IMR-90 (cell line): ENCODE measurements around the gene ZKSCAN1. TPM values are rescaled to one million over a fixed set of nuclear protein-coding genes. Genes with fewer than 3 reads are reported as not detected.
A peak's percentile ranks its signal among the peaks of the same experiment; 100 is the strongest.

Experiments used
- ATAC-seq: fragments of 200-7000 bp; cut with Tn5 transposase; 2 replicates; pipeline ENCODE4 v1.9.1; 2020; ENCODE audit warnings: low read depth, mild to moderate bottlenecking, moderate library complexity
- BruUV-seq: library from RNA; stranded (reverse); fragments of 400-500 nt; replicated peaks from 2 replicates; lab custom pipeline; 2021; lab: Mats Ljungman, UMichigan
- CTCF ChIA-PET: fragments of 300-600 bp; formaldehyde crosslinking; extraction: SDS; loops from one replicate; lab custom pipeline; 2021; ENCODE audit warnings: antibody characterized with exemption; lab: Yijun Ruan, JAX
- POLR2A ChIA-PET: fragments of 300-600 bp; sonication (Branson Sonifier 250); formaldehyde crosslinking; loops from one replicate; lab custom pipeline; 2022; ENCODE audit warnings: antibody characterized with exemption; ENCODE audit not compliant: unreplicated experiment; lab: Charles Lee
- DNase-seq: peaks from one replicate; pipeline ENCODE4 v3.0.0; 2013
- H2AFZ ChIP-seq: replicated peaks from 2 replicates; pipeline ENCODE3; 2013; ENCODE audit warnings: low read length, mild to moderate bottlenecking; ENCODE audit not compliant: poor library complexity
- H2AK5ac ChIP-seq: 2 replicates; pipeline ENCODE4 v1.6.1; 2013; ENCODE audit warnings: low read depth, low read length, inconsistent platforms
- H2AK9ac ChIP-seq: replicated peaks from 2 replicates; pipeline ENCODE3; 2013; ENCODE audit warnings: mild to moderate bottlenecking, low read depth, low read length, moderate library complexity; ENCODE audit not compliant: poor library complexity
- H2BK120ac ChIP-seq: 2 replicates; pipeline ENCODE4 v1.6.1; 2013; ENCODE audit warnings: low read depth, low read length, inconsistent platforms
- H2BK15ac ChIP-seq: 3 replicates; pipeline ENCODE4 v1.6.1; 2013; ENCODE audit warnings: low read depth, low read length, inconsistent platforms
- H2BK20ac ChIP-seq: 2 replicates; pipeline ENCODE4 v1.6.1; 2013; ENCODE audit warnings: low read depth, mild to moderate bottlenecking, inconsistent platforms, low read length, moderate library complexity
- H2BK5ac ChIP-seq: 2 replicates; pipeline ENCODE4 v1.6.1; 2013; ENCODE audit warnings: mild to moderate bottlenecking, low read depth, low read length, inconsistent platforms; ENCODE audit not compliant: poor library complexity, severe bottlenecking
- H3K14ac ChIP-seq: replicated peaks from 2 replicates; pipeline ENCODE4 v1.6.1; 2013; ENCODE audit warnings: low read depth, low read length, inconsistent platforms
- H3K18ac ChIP-seq: 2 replicates; pipeline ENCODE4 v1.6.1; 2013; ENCODE audit warnings: low read depth, low read length, control low read depth
- H3K23ac ChIP-seq: 2 replicates; pipeline ENCODE4 v1.6.1; 2013; ENCODE audit warnings: low read depth, low read length, inconsistent platforms
- H3K27ac ChIP-seq: 2 replicates; pipeline ENCODE4 v1.5.1; 2013; ENCODE audit warnings: mild to moderate bottlenecking, control low read depth, low read length; ENCODE audit not compliant: insufficient read depth
- H3K27me3 ChIP-seq: 2 replicates; pipeline ENCODE4 v1.6.1; 2013; ENCODE audit warnings: low read length; ENCODE audit not compliant: control insufficient read depth, insufficient read depth
- H3K36me3 ChIP-seq: 2 replicates; pipeline ENCODE4 v1.6.1; 2013; ENCODE audit warnings: low read length, mixed read lengths; ENCODE audit not compliant: control insufficient read depth, insufficient read depth
- H3K4ac ChIP-seq: 2 replicates; pipeline ENCODE4 v1.6.1; 2013; ENCODE audit warnings: low read depth, low read length, inconsistent platforms
- H3K4me1 ChIP-seq: 2 replicates; pipeline ENCODE4 v1.6.1; 2013; ENCODE audit warnings: low read length, mixed read lengths; ENCODE audit not compliant: control insufficient read depth, insufficient read depth
- H3K4me2 ChIP-seq: 2 replicates; pipeline ENCODE4 v1.6.1; 2013; ENCODE audit warnings: low read depth, mild to moderate bottlenecking, control low read depth, low read length, moderate library complexity
- H3K4me3 ChIP-seq: 2 replicates; pipeline ENCODE4 v1.5.1; 2013; ENCODE audit warnings: low read depth, mild to moderate bottlenecking, control low read depth, low read length, moderate library complexity; ENCODE audit not compliant: insufficient read depth
- H3K56ac ChIP-seq: 2 replicates; pipeline ENCODE4 v1.6.1; 2013; ENCODE audit warnings: low read length, inconsistent platforms; ENCODE audit not compliant: insufficient read depth; ENCODE audit errors: extremely low read depth
- H3K79me1 ChIP-seq, 2 experiments: 2 replicates each; pipeline ENCODE4 v1.6.1; 2013; ENCODE audit warnings: low read length in 2 of 2, inconsistent platforms in 1 of 2, low read depth in 1 of 2
- H3K9ac ChIP-seq: 2 replicates; pipeline ENCODE4 v1.6.1; 2013; ENCODE audit warnings: low read depth, low read length, control low read depth
- H3K9me1 ChIP-seq: 2 replicates; pipeline ENCODE4 v1.6.1; 2013; ENCODE audit warnings: low read length, inconsistent platforms; ENCODE audit not compliant: insufficient read depth
- H3K9me3 ChIP-seq: 2 replicates; pipeline ENCODE4 v1.6.1; 2013; ENCODE audit warnings: low read length; ENCODE audit not compliant: control insufficient read depth, insufficient read depth
- H4K20me1 ChIP-seq: 2 replicates; pipeline ENCODE4 v1.6.1; 2013; ENCODE audit warnings: low read length, inconsistent platforms; ENCODE audit not compliant: insufficient read depth
- H4K5ac ChIP-seq: 2 replicates; pipeline ENCODE4 v1.6.1; 2013; ENCODE audit warnings: mild to moderate bottlenecking, low read depth, low read length, control low read depth
- H4K8ac ChIP-seq, 2 experiments: 2 replicates each; pipeline ENCODE4 v1.6.1; 2013; ENCODE audit warnings: low read depth in 2 of 2, low read length in 2 of 2, control low read depth in 1 of 2, inconsistent platforms in 1 of 2
- H4K91ac ChIP-seq: 2 replicates; pipeline ENCODE4 v1.6.1; 2013; ENCODE audit warnings: low read depth, low read length, inconsistent platforms; ENCODE audit not compliant: insufficient read depth
- BHLHE40 ChIP-seq: fragments of 150-350 bp; IDR thresholded peaks from 2 replicates; pipeline ENCODE4 v1.6.1; 2016; ENCODE audit warnings: mild to moderate bottlenecking, low read depth, low read length
- CEBPB ChIP-seq: IDR thresholded peaks from 2 replicates; pipeline ENCODE4 v1.6.1; 2012; ENCODE audit warnings: low read depth, low read length, improper control_type of control experiment
- MAFK ChIP-seq: IDR thresholded peaks from 2 replicates; pipeline ENCODE4 v1.6.1; 2012; ENCODE audit warnings: low read depth, low read length, improper control_type of control experiment
- MAZ ChIP-seq: IDR thresholded peaks from 2 replicates; pipeline ENCODE4 v1.6.1; 2012; ENCODE audit warnings: low read depth, mild to moderate bottlenecking, low read length, improper control_type of control experiment, moderate library complexity, borderline replicate concordance
- MXI1 ChIP-seq: IDR thresholded peaks from 2 replicates; pipeline ENCODE4 v1.6.1; 2012; ENCODE audit warnings: low read depth, mild to moderate bottlenecking, low read length, moderate library complexity, borderline replicate concordance
- NFE2L2 ChIP-seq: fragments of 150-350 bp; IDR thresholded peaks from 2 replicates; pipeline ENCODE4 v1.6.1; 2016; ENCODE audit warnings: low read depth, mild to moderate bottlenecking, low read length
- POLR2A ChIP-seq: IDR thresholded peaks from 2 replicates; pipeline ENCODE4 v1.6.1; 2012; ENCODE audit warnings: mild to moderate bottlenecking, low read depth, low read length
- RAD21 ChIP-seq: IDR thresholded peaks from 2 replicates; pipeline ENCODE4 v1.6.1; 2012; ENCODE audit warnings: low read length, improper control_type of control experiment
- RCOR1 ChIP-seq: IDR thresholded peaks from 2 replicates; pipeline ENCODE4 v1.6.1; 2012; ENCODE audit warnings: mild to moderate bottlenecking, low read length, improper control_type of control experiment; ENCODE audit not compliant: insufficient replicate concordance
- RFX5 ChIP-seq: IDR thresholded peaks from 2 replicates; pipeline ENCODE4 v1.8.0; 2012; ENCODE audit warnings: low read depth, mild to moderate bottlenecking, low read length, moderate library complexity
- SMC3 ChIP-seq: fragments of 150-350 bp; IDR thresholded peaks from 2 replicates; pipeline ENCODE4 v1.6.1; 2016; ENCODE audit warnings: low read depth, mild to moderate bottlenecking, antibody characterized with exemption, low read length, moderate library complexity
- WGBS, 2 experiments: methylation state at CpG; one replicate each; pipeline versions ENCODE4 v1.1.5 to v1.1.7; 2013; ENCODE audit warnings: missing lambda C conversion rate in 2 of 2; ENCODE audit not compliant: insufficient read length in 1 of 2; ENCODE audit errors: extremely low coverage in 2 of 2; 5-methylcytosine and 5-hydroxymethylcytosine counted together
- dilution Hi-C: fragments of 300-500 bp; cut with HindIII; formaldehyde crosslinking; loops from one replicate; pipeline ENCODE4 v1.14.3; 2018; ENCODE audit warnings: low sequenced_read_pairs; ENCODE audit not compliant: unreplicated experiment
- in situ Hi-C: fragments of 300-500 bp; cut with MboI; formaldehyde crosslinking; loops from 3 replicates; pipeline ENCODE4 v1.14.3; 2019; ENCODE audit warnings: low sequenced_read_pairs, inconsistent platforms, mixed read lengths
- intact Hi-C: fragments of 100-400 bp; cut with micrococcal nuclease; formaldehyde crosslinking; loops from 2 replicates; pipeline ENCODE4 v1.10.0; 2022
- polyA plus RNA-seq, 3 experiments: library from polyadenylated mRNA; depleted of rRNA; stranded (reverse); fragments of >200 nt; gene quantifications; 2 replicates each; pipeline ENCODE4 v1.2.3, GENCODE V29; 2012; ENCODE audit warnings: low replicate concordance in 1 of 3
- total RNA-seq: library from RNA; depleted of rRNA; stranded (reverse); fragments of >200 nt; gene quantifications from 2 replicates; pipeline ENCODE4 v1.2.3, GENCODE V29; 2012
- TF ChIP-seq, protein P1 (sequence below): fragments of 150-350 bp; IDR thresholded peaks from 2 replicates; pipeline ENCODE4 v1.6.1; 2016; ENCODE audit warnings: low read depth, mild to moderate bottlenecking, low read length, moderate library complexity, borderline replicate concordance
- TF ChIP-seq, protein P2 (sequence below): conservative IDR thresholded peaks from 2 replicates; pipeline ENCODE4 v1.5.1; 2012; ENCODE audit warnings: mild to moderate bottlenecking, low read depth, low read length, improper control_type of control experiment
- TF ChIP-seq, protein P3 (sequence below): fragments of 150-350 bp; IDR thresholded peaks from 2 replicates; pipeline ENCODE4 v1.6.1; 2017; ENCODE audit warnings: mild to moderate bottlenecking, antibody characterized with exemption, low read length, low read depth

ZKSCAN1 gene
- total and polyA plus RNA-seq, 2 of the 4 experiments (the other 2 are of a cell fraction): 13.7 to 40.7 TPM

DNA sequence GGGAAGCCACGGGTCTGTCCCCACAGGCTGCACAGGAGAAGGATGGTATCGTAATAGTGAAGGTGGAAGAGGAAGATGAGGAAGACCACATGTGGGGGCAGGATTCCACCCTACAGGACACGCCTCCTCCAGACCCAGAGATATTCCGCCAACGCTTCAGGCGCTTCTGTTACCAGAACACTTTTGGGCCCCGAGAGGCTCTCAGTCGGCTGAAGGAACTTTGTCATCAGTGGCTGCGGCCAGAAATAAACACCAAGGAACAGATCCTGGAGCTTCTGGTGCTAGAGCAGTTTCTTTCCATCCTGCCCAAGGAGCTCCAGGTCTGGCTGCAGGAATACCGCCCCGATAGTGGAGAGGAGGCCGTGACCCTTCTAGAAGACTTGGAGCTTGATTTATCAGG, 8.1 kb downstream of the ZKSCAN1 start:
- peaks cover 8% of the 10 kb centered on the region; the same call in 1 of the 2 replicates for H3K9me1 ChIP-seq
- H4K5ac ChIP-seq: no peak overlapping the region
- H2AK9ac ChIP-seq: no peak overlapping the region
- H3K14ac ChIP-seq: no peak overlapping the region
- H3K4me3 ChIP-seq: no peak overlapping the region
- peaks cover 23% of the 10 kb centered on the region; the same call in 1 of the 2 replicates for H4K20me1 ChIP-seq
- H3K9me3 ChIP-seq: no peaks in the 10 kb centered on the region
- BruUV-seq: TSS peak; percentile 76
- no peak overlapping the region for H3K4ac ChIP-seq
- no peak overlapping the region for H2BK5ac ChIP-seq
- no peak overlapping the region for H2BK20ac ChIP-seq
- no peak overlapping the region for H3K18ac ChIP-seq
- H3K23ac ChIP-seq: no peak overlapping the region
- dilution Hi-C loops: no loop called here
- no peak overlapping the region for H2BK120ac ChIP-seq
- no peak overlapping the region for H2AK5ac ChIP-seq
- H3K79me1 ChIP-seq: peaks cover 24 to 75% of the 10 kb centered on the region in 2 experiments
- H4K91ac ChIP-seq: no peak overlapping the region
- H2BK15ac ChIP-seq: no peak overlapping the region
- POLR2A ChIA-PET: no interaction called here
- no peak overlapping the region for H3K4me2 ChIP-seq
- in situ Hi-C loops: no loop called here
- no peak overlapping the region for H3K27ac ChIP-seq
- 96% methylated on average over 4 of the region's 12 CpGs; no CpG with 5 or more reads in 1 of the 2 experiments for WGBS, 2 experiments
- H3K27me3 ChIP-seq: no peaks in the 10 kb centered on the region
- no peak overlapping the region for H3K56ac ChIP-seq
- no peak for TF ChIP-seq MAZ
- TF ChIP-seq, protein P1, sequence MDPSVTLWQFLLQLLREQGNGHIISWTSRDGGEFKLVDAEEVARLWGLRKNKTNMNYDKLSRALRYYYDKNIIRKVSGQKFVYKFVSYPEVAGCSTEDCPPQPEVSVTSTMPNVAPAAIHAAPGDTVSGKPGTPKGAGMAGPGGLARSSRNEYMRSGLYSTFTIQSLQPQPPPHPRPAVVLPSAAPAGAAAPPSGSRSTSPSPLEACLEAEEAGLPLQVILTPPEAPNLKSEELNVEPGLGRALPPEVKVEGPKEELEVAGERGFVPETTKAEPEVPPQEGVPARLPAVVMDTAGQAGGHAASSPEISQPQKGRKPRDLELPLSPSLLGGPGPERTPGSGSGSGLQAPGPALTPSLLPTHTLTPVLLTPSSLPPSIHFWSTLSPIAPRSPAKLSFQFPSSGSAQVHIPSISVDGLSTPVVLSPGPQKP: no peak
- no peak for TF ChIP-seq POLR2A
- TF ChIP-seq MAFK: no peak
- no peak for TF ChIP-seq RCOR1
- no peak for TF ChIP-seq CEBPB
- TF ChIP-seq RFX5: no peak
- TF ChIP-seq RAD21: no peak
- TF ChIP-seq, protein P2, sequence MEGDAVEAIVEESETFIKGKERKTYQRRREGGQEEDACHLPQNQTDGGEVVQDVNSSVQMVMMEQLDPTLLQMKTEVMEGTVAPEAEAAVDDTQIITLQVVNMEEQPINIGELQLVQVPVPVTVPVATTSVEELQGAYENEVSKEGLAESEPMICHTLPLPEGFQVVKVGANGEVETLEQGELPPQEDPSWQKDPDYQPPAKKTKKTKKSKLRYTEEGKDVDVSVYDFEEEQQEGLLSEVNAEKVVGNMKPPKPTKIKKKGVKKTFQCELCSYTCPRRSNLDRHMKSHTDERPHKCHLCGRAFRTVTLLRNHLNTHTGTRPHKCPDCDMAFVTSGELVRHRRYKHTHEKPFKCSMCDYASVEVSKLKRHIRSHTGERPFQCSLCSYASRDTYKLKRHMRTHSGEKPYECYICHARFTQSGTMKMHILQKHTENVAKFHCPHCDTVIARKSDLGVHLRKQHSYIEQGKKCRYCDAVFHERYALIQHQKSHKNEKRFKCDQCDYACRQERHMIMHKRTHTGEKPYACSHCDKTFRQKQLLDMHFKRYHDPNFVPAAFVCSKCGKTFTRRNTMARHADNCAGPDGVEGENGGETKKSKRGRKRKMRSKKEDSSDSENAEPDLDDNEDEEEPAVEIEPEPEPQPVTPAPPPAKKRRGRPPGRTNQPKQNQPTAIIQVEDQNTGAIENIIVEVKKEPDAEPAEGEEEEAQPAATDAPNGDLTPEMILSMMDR: no peak
- TF ChIP-seq MXI1: no peak
- no peak for TF ChIP-seq BHLHE40
- TF ChIP-seq NFE2L2: no peak
- TF ChIP-seq, protein P3, sequence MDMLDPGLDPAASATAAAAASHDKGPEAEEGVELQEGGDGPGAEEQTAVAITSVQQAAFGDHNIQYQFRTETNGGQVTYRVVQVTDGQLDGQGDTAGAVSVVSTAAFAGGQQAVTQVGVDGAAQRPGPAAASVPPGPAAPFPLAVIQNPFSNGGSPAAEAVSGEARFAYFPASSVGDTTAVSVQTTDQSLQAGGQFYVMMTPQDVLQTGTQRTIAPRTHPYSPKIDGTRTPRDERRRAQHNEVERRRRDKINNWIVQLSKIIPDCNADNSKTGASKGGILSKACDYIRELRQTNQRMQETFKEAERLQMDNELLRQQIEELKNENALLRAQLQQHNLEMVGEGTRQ: no peak
- TF ChIP-seq SMC3: no peak
- intact Hi-C loops: no loop called here
- CTCF ChIA-PET: no interaction called here
- no peak overlapping the region for H2AFZ ChIP-seq
- DNase-seq: no peak
- H3K4me1 ChIP-seq: no peaks in the 10 kb centered on the region
- no peak overlapping the region for H4K8ac ChIP-seq
- peaks cover 46% of the 10 kb centered on the region for H3K36me3 ChIP-seq
- no peak for ATAC-seq
- no peak overlapping the region for H3K9ac ChIP-seq
